Measurements from ENCODE around the gene VPS52.
"Not testable (repeated sequence)": the region's sequence is repeated elsewhere in the genome, so short reads cannot be mapped to it uniquely, and the experiment has no call there.

VPS52 gene

GRCh38 chr6:33288921-33289783 lies 17.5 kb upstream of the VPS52 start, which contains the start of the genes PFDN6 and WDR46:
PFDN6 (plus strand) TSS chr6:33289601; CDS start chr6:33289857, 256 bp downstream.
WDR46 (minus strand) TSS chr6:33289239; CDS start chr6:33289170, 69 bp downstream.
- Histone ChIP-seq H3K36me3 (peaks cover 33% of the 10 kb centered on the region), H3K4me3 (ENCODE audit: low read depth in 1 of 2, low read length in 1 of 2) (peak within 1 kb of the TSS; percentile 98 to 99), H3K4me1 (ENCODE audit: control insufficient read depth in 1 of 2, insufficient read depth in 1 of 2, low read depth in 1 of 2, low read length in 1 of 2) (peaks cover 22 to 23% of the 10 kb centered on the region in 2 experiments), H3K27me3 (no peaks in the 10 kb centered on the region), H3K27ac (peak within 1 kb of the TSS; percentile 78), H3K9me3 (no peaks in the 10 kb centered on the region)
- TF ChIP-seq, protein P1, sequence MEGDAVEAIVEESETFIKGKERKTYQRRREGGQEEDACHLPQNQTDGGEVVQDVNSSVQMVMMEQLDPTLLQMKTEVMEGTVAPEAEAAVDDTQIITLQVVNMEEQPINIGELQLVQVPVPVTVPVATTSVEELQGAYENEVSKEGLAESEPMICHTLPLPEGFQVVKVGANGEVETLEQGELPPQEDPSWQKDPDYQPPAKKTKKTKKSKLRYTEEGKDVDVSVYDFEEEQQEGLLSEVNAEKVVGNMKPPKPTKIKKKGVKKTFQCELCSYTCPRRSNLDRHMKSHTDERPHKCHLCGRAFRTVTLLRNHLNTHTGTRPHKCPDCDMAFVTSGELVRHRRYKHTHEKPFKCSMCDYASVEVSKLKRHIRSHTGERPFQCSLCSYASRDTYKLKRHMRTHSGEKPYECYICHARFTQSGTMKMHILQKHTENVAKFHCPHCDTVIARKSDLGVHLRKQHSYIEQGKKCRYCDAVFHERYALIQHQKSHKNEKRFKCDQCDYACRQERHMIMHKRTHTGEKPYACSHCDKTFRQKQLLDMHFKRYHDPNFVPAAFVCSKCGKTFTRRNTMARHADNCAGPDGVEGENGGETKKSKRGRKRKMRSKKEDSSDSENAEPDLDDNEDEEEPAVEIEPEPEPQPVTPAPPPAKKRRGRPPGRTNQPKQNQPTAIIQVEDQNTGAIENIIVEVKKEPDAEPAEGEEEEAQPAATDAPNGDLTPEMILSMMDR (IDR thresholded peaks at IDR 0.05): peak; percentile 6

GRCh38 chr6:33288141-33288920 lies 16.7 kb upstream of the VPS52 start:
- H3K27ac ChIP-seq: peak overlapping the region; percentile 78
- H3K4me1 ChIP-seq (ENCODE audit: control insufficient read depth in 1 of 2, insufficient read depth in 1 of 2, low read depth in 1 of 2, low read length in 1 of 2): peaks cover 22 to 23% of the 10 kb centered on the region in 2 experiments
- no peaks in the 10 kb centered on the region for H3K27me3 ChIP-seq
- peaks cover 25% of the 10 kb centered on the region for H3K36me3 ChIP-seq
- TF ChIP-seq, protein P1 (IDR thresholded peaks at IDR 0.05): no peak
- H3K4me3 ChIP-seq (ENCODE audit: low read depth in 1 of 2, low read length in 1 of 2): peak overlapping the region; percentile 98 to 99
- no peaks in the 10 kb centered on the region for H3K9me3 ChIP-seq

DNA sequence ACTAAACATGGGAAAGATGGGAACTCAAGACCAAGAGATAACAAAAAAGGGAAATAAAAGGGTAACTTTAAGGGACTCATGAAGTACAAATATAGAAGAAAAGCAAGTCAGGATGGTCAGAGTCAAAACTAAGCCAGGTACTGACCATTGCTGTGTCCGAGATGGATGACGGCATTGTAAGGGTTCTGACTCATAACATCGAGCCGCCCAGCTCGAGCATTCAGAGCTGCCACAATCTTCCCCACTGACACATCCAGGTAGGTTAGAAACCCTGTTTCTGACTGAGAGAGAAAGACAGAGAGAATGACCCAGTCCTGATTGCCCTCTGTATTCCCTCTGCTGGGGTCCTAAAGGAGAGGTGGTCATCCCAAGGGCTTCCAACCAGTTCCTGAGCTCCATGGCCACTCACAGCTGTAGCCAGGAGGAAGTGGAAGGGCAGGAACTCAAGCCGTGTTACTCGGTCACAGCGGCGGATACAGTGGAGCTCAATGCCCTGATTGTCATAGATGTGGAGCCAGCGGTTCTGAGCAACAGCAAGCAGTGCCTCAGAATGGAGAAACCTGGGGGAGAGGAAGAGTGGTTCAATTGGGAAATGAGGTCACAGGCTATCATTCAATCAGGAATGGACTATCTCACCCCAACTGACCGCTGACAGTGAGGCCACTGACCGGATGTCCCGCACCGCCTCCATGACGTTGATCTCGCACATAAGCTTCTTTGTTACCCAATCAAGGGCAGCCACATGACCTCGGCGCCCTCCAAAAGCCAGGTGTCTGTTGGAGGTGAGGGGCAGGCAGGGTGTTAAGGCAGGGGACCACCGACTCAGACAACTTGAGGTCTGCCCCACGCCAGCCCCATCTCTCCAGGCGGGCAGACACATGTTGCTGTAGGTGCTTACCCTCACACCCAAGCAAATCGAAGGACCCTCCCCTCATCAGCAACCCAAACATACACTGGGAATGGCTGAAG lies 15.6 kb upstream of the VPS52 start:
- TF ChIP-seq, protein P1 (IDR thresholded peaks at IDR 0.05): no peak
- Histone ChIP-seq H3K4me3 (ENCODE audit: low read depth in 1 of 2, low read length in 1 of 2) (no peak overlapping the region), H3K27me3 (no peaks in the 10 kb centered on the region), H3K27ac (no peak overlapping the region), H3K9me3 (no peaks in the 10 kb centered on the region), H3K36me3 (peaks cover 20% of the 10 kb centered on the region), H3K4me1 (ENCODE audit: control insufficient read depth in 1 of 2, insufficient read depth in 1 of 2, low read depth in 1 of 2, low read length in 1 of 2) (peaks cover 22 to 23% of the 10 kb centered on the region in 2 experiments)

DNA sequence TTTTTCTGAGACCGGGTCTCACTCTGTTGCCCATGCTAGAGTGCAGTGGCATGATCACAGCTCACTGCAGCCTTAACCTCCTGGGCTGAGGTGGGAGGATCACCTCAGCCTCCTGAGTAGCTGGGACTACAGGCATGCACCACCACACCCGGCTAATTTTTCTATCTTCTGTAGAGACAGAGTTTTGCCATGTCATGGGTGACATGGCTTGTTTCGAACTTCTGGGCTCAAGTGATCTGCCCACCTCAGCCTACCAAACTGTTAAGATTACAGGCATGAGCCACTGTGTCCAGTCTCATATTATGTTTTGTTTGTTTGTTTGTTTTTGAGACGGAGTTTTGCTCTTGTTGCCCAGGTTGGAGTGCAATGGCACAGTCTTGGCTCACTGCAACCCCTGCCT lies 13.5 kb upstream of the VPS52 start:
- Histone ChIP-seq H3K4me1 (ENCODE audit: control insufficient read depth in 1 of 2, insufficient read depth in 1 of 2, low read depth in 1 of 2, low read length in 1 of 2) (peaks cover 23 to 24% of the 10 kb centered on the region in 2 experiments), H3K36me3 (peaks cover 15% of the 10 kb centered on the region)
- not testable (repeated sequence) for H3K4me3 ChIP-seq (ENCODE audit: low read depth in 1 of 2, low read length in 1 of 2); H3K9me3 ChIP-seq; H3K27me3 ChIP-seq; H3K27ac ChIP-seq

DNA sequence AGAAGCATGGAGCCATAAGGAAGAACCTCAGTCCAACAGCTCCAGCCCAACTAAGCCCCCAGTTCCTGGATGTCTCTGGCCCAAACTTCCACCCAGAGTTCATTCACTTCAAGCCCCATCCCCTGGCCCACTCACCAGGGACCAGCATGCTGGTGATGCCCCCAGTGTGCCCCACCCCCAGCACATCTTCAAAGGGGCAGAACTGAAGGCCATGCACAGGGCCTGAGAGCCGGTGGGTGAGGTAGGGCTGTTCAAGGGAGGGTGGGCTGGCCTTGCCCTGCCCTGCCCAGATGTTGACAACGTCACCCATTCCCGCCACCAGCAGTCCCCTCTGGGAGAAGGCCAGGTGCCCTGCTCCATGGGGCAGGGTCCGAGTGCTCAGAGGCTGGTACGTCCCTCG lies 8.9 kb upstream of the VPS52 start:
- Histone ChIP-seq H3K4me3 (ENCODE audit: low read depth in 1 of 2, low read length in 1 of 2) (no peak overlapping the region), H3K36me3 (peaks cover 37% of the 10 kb centered on the region), H3K9me3 (no peaks in the 10 kb centered on the region), H3K4me1 (ENCODE audit: control insufficient read depth in 1 of 2, insufficient read depth in 1 of 2, low read depth in 1 of 2, low read length in 1 of 2) (peaks cover 43 to 45% of the 10 kb centered on the region in 2 experiments), H3K27me3 (no peaks in the 10 kb centered on the region), H3K27ac (peak overlapping the region; percentile 90)
- TF ChIP-seq, protein P1 (IDR thresholded peaks at IDR 0.05): no peak

Data from neutrophil (primary cell).